OCI-LY3 (cell line): ENCODE results near the gene MAPKBP1.

Experiments
- H2AFZ ChIP-seq: fragments of 200-600, 300-600 bp; shearing (Covaris generic); 2 replicates; pipeline ENCODE4 v1.6.0; 2014; ENCODE audit warnings: antibody characterized with exemption, low read depth, low read length
- H3K27ac ChIP-seq: fragments of 200-600, 300-600 bp; sonication (generic); 2 replicates; pipeline ENCODE4 v1.5.1; 2014; ENCODE audit warnings: mild to moderate bottlenecking, low read length, moderate library complexity, mixed read lengths
- H3K27me3 ChIP-seq: fragments of 200-600, 300-600 bp; sonication (generic); 2 replicates; pipeline ENCODE4 v1.6.1; 2014; ENCODE audit warnings: low read depth, low read length, mixed read lengths
- H3K36me3 ChIP-seq: fragments of 200-600, 300-600 bp; sonication (generic); replicated peaks from 2 replicates; pipeline ENCODE3; 2014; ENCODE audit warnings: low read depth, low read length, mixed read lengths
- H3K4me1 ChIP-seq: fragments of 300-600, 200-600 bp; sonication (generic); 2 replicates; pipeline ENCODE4 v1.6.1; 2014; ENCODE audit warnings: low read length, mixed read lengths
- H3K4me2 ChIP-seq: fragments of 200-600, 300-600 bp; sonication (generic); 2 replicates; pipeline ENCODE4 v1.6.1; 2014; ENCODE audit warnings: low read length, mixed read lengths
- H3K4me3 ChIP-seq: fragments of 300-600, 200-600 bp; sonication (generic); 2 replicates; pipeline ENCODE4 v1.5.1; 2014; ENCODE audit warnings: antibody characterized with exemption, mild to moderate bottlenecking, low read length, moderate library complexity
- H3K79me2 ChIP-seq: fragments of 300-600, 200-600 bp; shearing (Covaris generic); 2 replicates; pipeline ENCODE4 v1.6.1; 2014; ENCODE audit warnings: mild to moderate bottlenecking, low read length, mixed read lengths
- H3K9ac ChIP-seq: fragments of 300-600, 200-600 bp; shearing (Covaris generic); 2 replicates; pipeline ENCODE4 v1.6.0; 2014; ENCODE audit warnings: mild to moderate bottlenecking, low read length, moderate library complexity
- H3K9me3 ChIP-seq: fragments of 200-600, 300-600 bp; shearing (Covaris generic); 2 replicates; pipeline ENCODE4 v1.6.1; 2014; ENCODE audit warnings: low read length, mixed read lengths; ENCODE audit not compliant: insufficient read depth
- H4K20me1 ChIP-seq: fragments of 200-600, 300-600 bp; sonication (generic); 2 replicates; pipeline ENCODE4 v1.6.1; 2016; ENCODE audit warnings: low read length, mixed read lengths; ENCODE audit not compliant: insufficient read depth
- EZH2phosphoT487 ChIP-seq: fragments of 200-600 bp; shearing (Covaris generic); IDR thresholded peaks from 2 replicates; pipeline ENCODE4 v1.6.1; 2018; ENCODE audit warnings: antibody characterized with exemption, mixed run types, low read depth
- TF ChIP-seq, protein P1 (sequence below): fragments of 200-600, 300-600 bp; sonication (generic); IDR thresholded peaks from 2 replicates; pipeline ENCODE4 v1.5.1; 2014; ENCODE audit warnings: antibody characterized with exemption, low read length, low read depth

MAPKBP1 gene

DNA sequence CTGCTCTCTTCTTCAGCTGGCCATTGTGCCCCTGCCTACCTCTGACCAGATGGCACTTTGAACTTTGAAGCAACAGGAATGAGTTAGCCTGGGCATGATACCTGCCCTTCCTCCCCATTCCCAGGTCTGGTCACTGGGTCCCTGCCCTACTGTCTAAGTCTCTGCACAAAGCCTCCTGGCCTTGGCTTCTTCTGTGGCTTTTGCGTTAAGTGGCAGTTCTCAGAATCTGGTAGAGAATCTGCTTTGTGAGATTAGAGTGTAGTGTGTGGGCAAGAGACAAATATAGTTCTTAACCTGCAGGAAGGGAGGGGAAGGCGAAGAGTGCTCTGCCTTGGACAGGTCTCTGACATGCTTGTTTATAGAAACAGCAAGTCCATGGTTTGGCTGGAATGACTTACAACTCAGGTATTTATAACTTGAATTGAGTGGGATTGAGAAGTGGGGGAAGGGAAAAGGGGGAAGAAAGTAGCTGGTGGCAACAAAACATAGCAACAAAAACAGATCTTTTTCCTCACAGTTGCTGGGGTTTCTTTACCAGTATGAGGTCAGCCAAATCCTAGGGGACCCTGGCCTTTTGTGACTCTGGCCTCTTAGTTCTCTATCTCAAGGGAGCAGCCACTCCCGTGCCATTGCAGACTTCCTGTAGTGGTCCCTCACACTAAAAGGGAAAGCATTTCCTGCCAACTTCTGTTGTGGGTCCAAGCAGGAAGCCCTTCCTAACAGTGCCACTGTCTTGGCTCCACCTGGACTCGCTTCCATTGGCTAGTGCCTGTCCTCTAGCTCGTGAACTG lies 16.7 kb downstream of the MAPKBP1 start:
- no peaks in the 10 kb centered on the region for H3K9me3 ChIP-seq
- 0 out of 2 replicates have a peak, but pooled peaks cover 4% of the 10 kb centered on the region for H3K79me2 ChIP-seq
- peaks cover 6% of the 10 kb centered on the region; the same call in 1 of the 2 replicates for H4K20me1 ChIP-seq
- no peaks in the 10 kb centered on the region for H3K27me3 ChIP-seq
- no peak overlapping the region for H3K27ac ChIP-seq
- no peaks in the 10 kb centered on the region for H3K36me3 ChIP-seq
- H3K4me2 ChIP-seq = no peak overlapping the region
- H3K4me1 ChIP-seq = peaks cover 8% of the 10 kb centered on the region
- H3K9ac ChIP-seq = no peak overlapping the region
- no peak overlapping the region for H3K4me3 ChIP-seq
- no peak for TF ChIP-seq EZH2phosphoT487
- TF ChIP-seq, protein P1, sequence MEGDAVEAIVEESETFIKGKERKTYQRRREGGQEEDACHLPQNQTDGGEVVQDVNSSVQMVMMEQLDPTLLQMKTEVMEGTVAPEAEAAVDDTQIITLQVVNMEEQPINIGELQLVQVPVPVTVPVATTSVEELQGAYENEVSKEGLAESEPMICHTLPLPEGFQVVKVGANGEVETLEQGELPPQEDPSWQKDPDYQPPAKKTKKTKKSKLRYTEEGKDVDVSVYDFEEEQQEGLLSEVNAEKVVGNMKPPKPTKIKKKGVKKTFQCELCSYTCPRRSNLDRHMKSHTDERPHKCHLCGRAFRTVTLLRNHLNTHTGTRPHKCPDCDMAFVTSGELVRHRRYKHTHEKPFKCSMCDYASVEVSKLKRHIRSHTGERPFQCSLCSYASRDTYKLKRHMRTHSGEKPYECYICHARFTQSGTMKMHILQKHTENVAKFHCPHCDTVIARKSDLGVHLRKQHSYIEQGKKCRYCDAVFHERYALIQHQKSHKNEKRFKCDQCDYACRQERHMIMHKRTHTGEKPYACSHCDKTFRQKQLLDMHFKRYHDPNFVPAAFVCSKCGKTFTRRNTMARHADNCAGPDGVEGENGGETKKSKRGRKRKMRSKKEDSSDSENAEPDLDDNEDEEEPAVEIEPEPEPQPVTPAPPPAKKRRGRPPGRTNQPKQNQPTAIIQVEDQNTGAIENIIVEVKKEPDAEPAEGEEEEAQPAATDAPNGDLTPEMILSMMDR = no peak
- H2AFZ ChIP-seq = no peak overlapping the region

DNA sequence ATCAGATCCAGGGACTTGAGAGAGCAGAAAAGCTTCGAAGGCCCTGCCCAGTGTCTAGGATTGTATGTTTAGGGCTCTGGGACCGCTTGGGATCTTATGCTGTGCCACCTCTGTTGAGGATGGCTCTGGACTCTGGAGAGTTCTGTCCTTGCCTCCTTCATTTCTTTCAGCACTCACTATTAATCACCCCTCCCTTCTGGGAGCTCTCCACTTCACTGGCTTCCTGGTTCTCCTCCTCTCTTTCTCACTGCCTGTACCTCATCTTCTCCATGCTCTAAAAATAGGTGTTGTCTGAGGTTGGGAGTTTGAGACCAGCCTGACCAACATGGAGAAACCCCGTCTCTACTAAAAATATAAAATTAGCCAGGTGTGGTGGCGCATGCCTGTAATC lies 17.3 kb downstream of the MAPKBP1 start:
- H3K27me3 ChIP-seq = no peaks in the 10 kb centered on the region
- TF ChIP-seq, protein P1 = no peak
- no peak for TF ChIP-seq EZH2phosphoT487
- no peak overlapping the region for H2AFZ ChIP-seq
- H3K36me3 ChIP-seq = no peaks in the 10 kb centered on the region
- H4K20me1 ChIP-seq = peaks cover 6% of the 10 kb centered on the region; the same call in 1 of the 2 replicates
- H3K79me2 ChIP-seq = 0 out of 2 replicates have a peak, but pooled peaks cover 4% of the 10 kb centered on the region
- no peak overlapping the region for H3K4me3 ChIP-seq
- no peak overlapping the region for H3K27ac ChIP-seq
- no peak overlapping the region for H3K9ac ChIP-seq
- no peaks in the 10 kb centered on the region for H3K9me3 ChIP-seq
- peaks cover 14% of the 10 kb centered on the region for H3K4me1 ChIP-seq
- H3K4me2 ChIP-seq = no peak overlapping the region

DNA sequence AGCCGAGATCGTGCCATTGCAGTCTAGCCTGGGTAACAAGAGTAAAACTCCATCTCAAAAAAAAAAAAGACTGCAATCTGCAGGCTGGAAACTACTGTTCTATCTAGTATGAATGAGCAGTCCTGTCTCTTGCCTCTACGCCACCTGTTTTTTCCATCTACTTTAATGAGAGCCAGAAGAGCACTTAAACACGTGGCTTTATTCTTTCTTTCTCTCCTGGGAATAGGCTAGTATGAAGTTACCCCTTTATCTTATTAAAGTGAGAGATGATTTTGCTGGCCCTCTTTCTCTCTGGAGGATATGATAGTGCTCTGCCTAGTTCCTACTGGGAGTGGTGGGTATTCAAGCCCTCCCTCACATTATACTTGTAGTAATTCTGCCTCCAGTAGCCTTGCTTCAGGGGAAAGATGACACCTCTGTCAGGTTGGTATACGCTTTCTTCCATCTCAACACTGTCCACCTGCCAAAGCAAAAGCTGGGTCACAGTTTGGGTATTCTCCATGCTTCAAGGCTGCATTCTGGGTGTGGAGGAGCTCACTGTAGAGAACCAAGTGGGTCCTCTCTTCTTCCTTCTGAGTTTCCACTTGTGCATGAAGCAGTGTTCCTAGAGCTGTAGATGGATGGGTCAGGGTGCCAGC lies 17.8 kb downstream of the MAPKBP1 start:
- Histone ChIP-seq H3K4me3 (no peak overlapping the region), H3K4me2 (no peak overlapping the region), H3K27me3 (no peaks in the 10 kb centered on the region), H3K36me3 (no peaks in the 10 kb centered on the region), H2AFZ (no peak overlapping the region), H4K20me1 (peaks cover 6% of the 10 kb centered on the region; the same call in 1 of the 2 replicates), H3K27ac (no peak overlapping the region), H3K9ac (no peak overlapping the region), H3K79me2 (0 out of 2 replicates have a peak, but pooled peaks cover 4% of the 10 kb centered on the region), H3K9me3 (no peaks in the 10 kb centered on the region), H3K4me1 (peaks cover 19% of the 10 kb centered on the region)
- TF ChIP-seq, protein P1 = no peak
- TF ChIP-seq EZH2phosphoT487 = no peak

DNA sequence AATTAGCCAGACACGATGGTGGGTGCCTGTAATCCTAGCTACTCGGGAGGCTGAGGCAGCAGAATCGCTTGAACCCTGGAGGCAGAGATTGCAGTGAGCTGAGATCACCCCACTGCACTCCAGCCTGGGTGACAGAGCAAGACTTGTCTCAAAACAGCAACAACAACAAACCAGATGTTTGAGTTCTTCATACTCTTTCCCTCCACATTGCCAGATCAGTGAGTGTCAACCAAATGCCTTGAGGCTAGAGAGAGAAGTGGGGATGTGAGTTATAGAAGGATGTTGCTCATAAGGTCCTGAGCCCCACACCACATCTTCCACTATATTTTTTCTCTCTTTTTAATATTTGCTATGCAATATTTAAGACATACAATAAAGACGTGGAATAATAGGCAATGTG lies 19.8 kb downstream of the MAPKBP1 start:
- no peaks in the 10 kb centered on the region for H3K9me3 ChIP-seq
- peaks cover 25% of the 10 kb centered on the region for H3K4me1 ChIP-seq
- no peak overlapping the region for H3K4me2 ChIP-seq
- no peak overlapping the region for H2AFZ ChIP-seq
- no peak overlapping the region for H3K9ac ChIP-seq
- H4K20me1 ChIP-seq = peaks cover 6% of the 10 kb centered on the region; the same call in 1 of the 2 replicates
- H3K27me3 ChIP-seq = no peaks in the 10 kb centered on the region
- H3K4me3 ChIP-seq = no peak overlapping the region
- H3K36me3 ChIP-seq = no peaks in the 10 kb centered on the region
- TF ChIP-seq, protein P1 = no peak
- TF ChIP-seq EZH2phosphoT487 = no peak
- H3K79me2 ChIP-seq = 0 out of 2 replicates have a peak, but pooled peaks cover 4% of the 10 kb centered on the region
- H3K27ac ChIP-seq = no peak overlapping the region
